Pancreas (tissue), 10 donors: ENCODE measurements around the gene OSBPL3. TPM values are rescaled to one million over a fixed set of nuclear protein-coding genes. Genes with fewer than 3 reads are reported as not detected.

ENCODE experiments used
- ATAC-seq, 4 donors: fragments of 200-7000 bp; cut with Tn5 transposase; one replicate each; pipeline versions ENCODE4 v1.8.0 to v1.9.1; 2020; ENCODE audit warnings: mild to moderate bottlenecking in 4 of 4, moderate library complexity in 4 of 4
- DNase-seq, 6 donors: peaks; one replicate each; pipeline ENCODE4 v3.0.0-alpha.2; 2020
- FAIRE-seq: peaks from 2 replicates; lab custom pipeline; 2012; peaks lifted over from hg19 to GRCh38; lab: Jason Lieb, UNC
- H3K27ac ChIP-seq, 4 donors: fragments of 200-600 bp; sonication (generic); 1 replicate in 3 of 4; 2 replicates in 1 of 4; pipeline versions ENCODE4 v1.5.0 to v1.8.0; 2020
- H3K27me3 ChIP-seq, 4 donors: fragments of 200-600 bp; one replicate each; pipeline ENCODE4 v1.8.0; 2021
- H3K36me3 ChIP-seq, 3 donors: fragments of 200-600 bp; sonication (generic) in 1 of 3; one replicate each; pipeline versions ENCODE4 v1.5.0 to v1.8.0; 2020 to 2021
- H3K4me1 ChIP-seq, 3 donors: fragments of 200-600 bp; one replicate each; pipeline ENCODE4 v1.8.0; 2021
- H3K4me3 ChIP-seq, 4 donors: fragments of 200-600 bp; sonication (generic) in 2 of 4; one replicate each; pipeline versions ENCODE4 v1.5.0 to v1.8.0; 2020 to 2021
- H3K9me3 ChIP-seq, 4 donors: fragments of 200-600 bp; one replicate each; pipeline ENCODE4 v1.8.0; 2021
- WGBS, 2 donors: extraction: QIAGEN DNeasy Blood & Tissue Kit; methylation state at CpG; one replicate each; pipeline ENCODE4 v1.1.7; 2013; 5-methylcytosine and 5-hydroxymethylcytosine counted together
- intact Hi-C, 3 donors: fragments of 100-400 bp; cut with DNase I; formaldehyde crosslinking; loops; one replicate each; pipeline versions ENCODE4 v1.11.1 to v1.14.2; 2022
- polyA plus RNA-seq, 2 donors: library from polyadenylated mRNA; stranded (reverse); fragments of 200-250 nt; gene quantifications; one replicate each; pipeline ENCODE4 v1.2.3, GENCODE V29; 2013
- total RNA-seq, 6 donors: library from RNA; stranded (reverse); fragmentation: NEBNext Ultra II Directional in 4 of 6; extraction: Animal tissue kit (Norgen Biotek cat#: 25700) in 4 of 6; gene quantifications; one replicate each; pipeline versions ENCODE4 v1.2.1 to v1.2.4, GENCODE V29; 2021 to 2023
- TF ChIP-seq, protein P1 (sequence below), 4 donors: fragments of 200-600 bp; sonication (generic) in 3 of 4; IDR thresholded peaks; one replicate each; pipeline versions ENCODE4 v1.5.0 to v1.8.0; 2021; ENCODE audit warnings: antibody characterized with exemption in 4 of 4
- donor health status: healthy with polysubstance abuse.
- donor health status: DM: no; HTN: no; CAD: no; lungs with moderate emphysema.
- donor health status: DM: no; HTN: no; CAD: no.
- donor health status: control.
- donor health status: control.
- donor health status: Bipolar disorder and iron deficiency.
- donor health status: DM: yes; HTN: yes; CAD: no.
- donor health status: DM: no; HTN: no; CAD: no.
- donor health status: DM: no; HTN: no; CAD: no.
- donor health status: DM: yes; HTN: yes; CAD: no.

Gene OSBPL3
- total and polyA plus RNA-seq, 8 donors, result 1.5 to 9.5 (median 3.9) TPM

GRCh38 chr7:24914465-24914859 lies 65.5 kb downstream of the OSBPL3 start:
- no peaks in the 10 kb centered on the region for H3K36me3 ChIP-seq
- peaks cover 0 to 2% (median 0%) of the 10 kb centered on the region in 3 donors for H3K4me1 ChIP-seq
- no peak overlapping the region for H3K4me3 ChIP-seq
- no peak for DNase-seq
- TF ChIP-seq, protein P1, sequence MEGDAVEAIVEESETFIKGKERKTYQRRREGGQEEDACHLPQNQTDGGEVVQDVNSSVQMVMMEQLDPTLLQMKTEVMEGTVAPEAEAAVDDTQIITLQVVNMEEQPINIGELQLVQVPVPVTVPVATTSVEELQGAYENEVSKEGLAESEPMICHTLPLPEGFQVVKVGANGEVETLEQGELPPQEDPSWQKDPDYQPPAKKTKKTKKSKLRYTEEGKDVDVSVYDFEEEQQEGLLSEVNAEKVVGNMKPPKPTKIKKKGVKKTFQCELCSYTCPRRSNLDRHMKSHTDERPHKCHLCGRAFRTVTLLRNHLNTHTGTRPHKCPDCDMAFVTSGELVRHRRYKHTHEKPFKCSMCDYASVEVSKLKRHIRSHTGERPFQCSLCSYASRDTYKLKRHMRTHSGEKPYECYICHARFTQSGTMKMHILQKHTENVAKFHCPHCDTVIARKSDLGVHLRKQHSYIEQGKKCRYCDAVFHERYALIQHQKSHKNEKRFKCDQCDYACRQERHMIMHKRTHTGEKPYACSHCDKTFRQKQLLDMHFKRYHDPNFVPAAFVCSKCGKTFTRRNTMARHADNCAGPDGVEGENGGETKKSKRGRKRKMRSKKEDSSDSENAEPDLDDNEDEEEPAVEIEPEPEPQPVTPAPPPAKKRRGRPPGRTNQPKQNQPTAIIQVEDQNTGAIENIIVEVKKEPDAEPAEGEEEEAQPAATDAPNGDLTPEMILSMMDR (IDR thresholded peaks at IDR 0.05), result no peak
- no peaks in the 10 kb centered on the region for H3K27me3 ChIP-seq
- intact Hi-C loops, result no loop called here
- H3K27ac ChIP-seq, result no peak overlapping the region
- ATAC-seq, result no peak
- no peak for FAIRE-seq
- WGBS, 2 donors, result 51 to 53% methylated on average over 1 of the region's 1 CpG
- no peaks in the 10 kb centered on the region for H3K9me3 ChIP-seq

DNA sequence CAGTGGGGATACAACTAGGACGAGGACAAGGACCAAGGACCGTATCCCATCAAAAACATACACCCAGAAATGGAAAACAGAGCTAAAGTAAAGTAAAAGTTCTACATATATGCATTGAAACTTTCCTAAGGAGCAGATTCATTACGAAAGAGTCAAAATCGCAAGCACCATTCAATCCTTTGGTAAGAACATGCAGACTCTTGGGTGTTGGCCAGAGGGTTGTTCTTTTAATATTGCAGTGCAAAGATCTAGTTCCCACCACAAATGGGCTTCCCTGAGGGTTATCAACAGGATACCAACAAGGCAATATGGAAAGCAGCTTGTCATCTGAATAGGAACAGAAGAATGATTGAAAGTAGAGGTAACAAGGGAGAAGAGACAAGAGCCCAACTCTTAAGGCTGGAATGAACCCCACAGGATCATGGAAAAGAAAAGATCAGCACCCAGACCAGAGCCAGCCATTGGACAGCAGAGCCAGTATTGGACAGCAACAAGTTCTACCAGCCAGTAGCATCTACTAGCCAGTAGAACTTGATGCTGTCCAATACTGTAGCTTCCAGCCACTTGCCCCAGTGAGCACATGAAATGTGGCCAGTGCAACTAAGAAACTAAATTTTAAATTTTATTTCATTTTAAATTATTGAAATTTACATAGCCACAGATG lies 66.0 kb downstream of the OSBPL3 start:
- H3K4me1 ChIP-seq, result peaks cover 0 to 2% (median 0%) of the 10 kb centered on the region in 3 donors
- FAIRE-seq, result no peak
- DNase-seq, result no peak
- ATAC-seq, result no peak
- no peak overlapping the region for H3K27ac ChIP-seq
- WGBS, 2 donors, result 86 to 87% methylated on average over 4 of the region's 4 CpGs
- no peaks in the 10 kb centered on the region for H3K27me3 ChIP-seq
- TF ChIP-seq, protein P1 (IDR thresholded peaks at IDR 0.05), result no peak
- H3K9me3 ChIP-seq, result no peaks in the 10 kb centered on the region
- no peaks in the 10 kb centered on the region for H3K36me3 ChIP-seq
- intact Hi-C loops, result no loop called here
- H3K4me3 ChIP-seq, result no peak overlapping the region

DNA sequence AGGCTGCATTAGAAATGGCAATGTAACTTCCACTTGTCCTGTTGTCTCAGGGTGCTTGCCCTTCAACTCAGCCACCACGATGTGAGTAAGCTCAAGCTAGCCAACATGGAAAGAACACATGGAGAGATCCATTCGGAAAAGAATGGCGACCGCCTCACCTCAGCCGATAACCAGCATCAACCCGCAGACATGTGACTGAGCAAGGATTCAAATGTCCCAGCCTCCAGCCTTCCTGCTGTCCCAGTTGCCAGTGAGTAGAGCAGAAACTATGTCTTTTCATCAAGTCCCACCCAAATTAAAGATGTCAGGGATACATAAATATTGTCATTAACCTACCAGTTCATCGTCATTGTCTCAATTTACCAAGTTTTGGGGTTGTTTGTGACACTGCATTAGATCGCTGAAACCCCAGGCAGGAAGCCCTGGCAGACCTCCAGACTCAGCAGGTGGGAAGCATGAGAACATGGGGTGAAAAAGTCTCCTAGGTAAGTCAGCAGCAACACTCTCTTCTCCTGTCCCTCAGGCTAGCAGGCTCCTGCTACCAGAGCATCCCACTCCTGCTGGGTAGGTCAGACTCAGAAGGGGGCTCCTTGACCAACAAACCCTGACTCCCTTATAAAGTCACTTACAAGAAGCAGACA lies 67.0 kb downstream of the OSBPL3 start:
- H3K36me3 ChIP-seq, result no peaks in the 10 kb centered on the region
- 88 to 94% methylated on average over 8 of the region's 8 CpGs for WGBS, 2 donors
- H3K27me3 ChIP-seq, result no peaks in the 10 kb centered on the region
- peak in 1 of 6 donors; percentile 24 for DNase-seq
- intact Hi-C loops, result no loop called here
- H3K4me1 ChIP-seq, result peaks cover 0 to 2% (median 0%) of the 10 kb centered on the region in 3 donors
- no peak overlapping the region for H3K4me3 ChIP-seq
- no peaks in the 10 kb centered on the region for H3K9me3 ChIP-seq
- TF ChIP-seq, protein P1 (IDR thresholded peaks at IDR 0.05), result no peak
- FAIRE-seq, result no peak
- ATAC-seq, result no peak
- no peak overlapping the region for H3K27ac ChIP-seq

GRCh38 chr7:24912424-24912823 lies 67.6 kb downstream of the OSBPL3 start:
- Histone ChIP-seq H3K4me1 (peaks cover 0 to 2% (median 0%) of the 10 kb centered on the region in 3 donors), H3K36me3 (no peaks in the 10 kb centered on the region), H3K27me3 (no peaks in the 10 kb centered on the region), H3K4me3 (no peak overlapping the region), H3K9me3 (no peaks in the 10 kb centered on the region), H3K27ac (no peak overlapping the region)
- TF ChIP-seq, protein P1 (IDR thresholded peaks at IDR 0.05), result no peak
- FAIRE-seq (no peak), DNase-seq (no peak), ATAC-seq (no peak)
- intact Hi-C loops, result no loop called here
- WGBS, 2 donors, result 88 to 89% methylated on average over 4 of the region's 4 CpGs

GRCh38 chr7:24911213-24911603 lies 68.8 kb downstream of the OSBPL3 start:
- no peak overlapping the region for H3K4me3 ChIP-seq
- DNase-seq (no peak), ATAC-seq (no peak), FAIRE-seq (no peak)
- WGBS, 2 donors, result 51 to 65% methylated on average over 3 of the region's 3 CpGs
- no peaks in the 10 kb centered on the region for H3K9me3 ChIP-seq
- intact Hi-C loops, result no loop called here
- H3K27me3 ChIP-seq, result no peaks in the 10 kb centered on the region
- H3K4me1 ChIP-seq, result peaks cover 0 to 2% (median 0%) of the 10 kb centered on the region in 3 donors
- H3K27ac ChIP-seq, result no peak overlapping the region
- TF ChIP-seq, protein P1 (IDR thresholded peaks at IDR 0.05), result no peak
- no peaks in the 10 kb centered on the region for H3K36me3 ChIP-seq
